Measurements from ENCODE around the gene SPDYE3. TPM values are rescaled to one million over a fixed set of nuclear protein-coding genes. Genes with fewer than 3 reads are reported as not detected.

Gene SPDYE3
- total RNA-seq, 1 donor from 2014 or later: not detected

GRCh38 chr7:100367676-100368613, 60.4 kb downstream of the SPDYE3 start:
- TF ChIP-seq CTCF (IDR thresholded peaks at IDR 0.05; ENCODE audit: borderline replicate concordance): no peak
- H3K9me3 ChIP-seq (replicated peaks): no peaks in the 10 kb centered on the region
- peak overlapping the region; percentile 59 for H3K27ac ChIP-seq (replicated peaks)
- peaks cover 8% of the 10 kb centered on the region for H3K4me1 ChIP-seq
- no peak overlapping the region for H3K4me3 ChIP-seq
- DNase-seq: no peak
- H3K36me3 ChIP-seq: peaks cover 33% of the 10 kb centered on the region
- H3K27me3 ChIP-seq (ENCODE audit: low read depth): no peaks in the 10 kb centered on the region
- intact Hi-C loops (cut with micrococcal nuclease): no loop called here

GRCh38 chr7:100369105-100369504, 61.6 kb downstream of the SPDYE3 start:
- TF ChIP-seq CTCF (IDR thresholded peaks at IDR 0.05; ENCODE audit: borderline replicate concordance): no peak
- no peaks in the 10 kb centered on the region for H3K9me3 ChIP-seq (replicated peaks)
- peaks cover 22% of the 10 kb centered on the region for H3K36me3 ChIP-seq
- DNase-seq: peak; percentile 61
- H3K27me3 ChIP-seq (ENCODE audit: low read depth): no peaks in the 10 kb centered on the region
- H3K4me1 ChIP-seq: peaks cover 8% of the 10 kb centered on the region
- H3K4me3 ChIP-seq: no peak overlapping the region
- peak overlapping the region; percentile 59 for H3K27ac ChIP-seq (replicated peaks)
- intact Hi-C loops (cut with micrococcal nuclease): no loop called here

GRCh38 chr7:100370303-100370702, 62.8 kb downstream of the SPDYE3 start:
- H3K27ac ChIP-seq (replicated peaks): peak overlapping the region; percentile 6
- TF ChIP-seq CTCF (IDR thresholded peaks at IDR 0.05; ENCODE audit: borderline replicate concordance): no peak
- DNase-seq: no peak
- H3K4me3 ChIP-seq: no peak overlapping the region
- H3K36me3 ChIP-seq: peaks cover 19% of the 10 kb centered on the region
- H3K27me3 ChIP-seq (ENCODE audit: low read depth): no peaks in the 10 kb centered on the region
- intact Hi-C loops (cut with micrococcal nuclease): no loop called here
- H3K4me1 ChIP-seq: peaks cover 8% of the 10 kb centered on the region
- H3K9me3 ChIP-seq (replicated peaks): no peaks in the 10 kb centered on the region

- TF ChIP-seq CTCF (IDR thresholded peaks at IDR 0.05; ENCODE audit: borderline replicate concordance): no peak
Measured at GRCh38 chr7:100370746-100371145, 63.2 kb downstream of the SPDYE3 start.

GRCh38 chr7:100371561-100372171, 64.2 kb downstream of the SPDYE3 start:
- Histone ChIP-seq H3K36me3 (peaks cover 19% of the 10 kb centered on the region), H3K4me3 (no peak overlapping the region), H3K27ac (replicated peaks) (peak overlapping the region; percentile 59), H3K27me3 (ENCODE audit: low read depth) (no peaks in the 10 kb centered on the region), H3K9me3 (replicated peaks) (no peaks in the 10 kb centered on the region), H3K4me1 (peaks cover 8% of the 10 kb centered on the region)
- TF ChIP-seq CTCF (IDR thresholded peaks at IDR 0.05; ENCODE audit: borderline replicate concordance): no peak
- intact Hi-C loops (cut with micrococcal nuclease): no loop called here
- no peak for DNase-seq

More at GRCh38 chr7:100370746-100371145, 63.2 kb downstream of the SPDYE3 start:
- no peak overlapping the region for H3K4me3 ChIP-seq
- no peaks in the 10 kb centered on the region for H3K27me3 ChIP-seq (ENCODE audit: low read depth)
- peaks cover 19% of the 10 kb centered on the region for H3K36me3 ChIP-seq
- peaks cover 8% of the 10 kb centered on the region for H3K4me1 ChIP-seq
- intact Hi-C loops (cut with micrococcal nuclease): no loop called here
- no peaks in the 10 kb centered on the region for H3K9me3 ChIP-seq (replicated peaks)
- no peak overlapping the region for H3K27ac ChIP-seq (replicated peaks)
- no peak for DNase-seq

Other genes starting within 250 kb of the SPDYE3 start
- 12.9 TPM for gene ZNF3, start 226.0 kb upstream of the SPDYE3 start, total RNA-seq
- gene COPS6, start 218.7 kb upstream of the SPDYE3 start, total RNA-seq: 114 TPM
- gene MCM7, start 206.3 kb upstream of the SPDYE3 start, total RNA-seq: 21.1 TPM
- gene AP4M1, start 206.1 kb upstream of the SPDYE3 start, total RNA-seq: 11.8 TPM
- 34.1 TPM for gene TAF6, start 188.3 kb upstream of the SPDYE3 start, total RNA-seq
- 8.5 TPM for gene CNPY4, start 188.1 kb upstream of the SPDYE3 start, total RNA-seq
- gene MBLAC1, start 180.7 kb upstream of the SPDYE3 start, total RNA-seq: 2.0 TPM
- gene LAMTOR4, start 158.8 kb upstream of the SPDYE3 start, total RNA-seq: 100 TPM
- 7.1 TPM for gene TRAPPC14, start 149.0 kb upstream of the SPDYE3 start, total RNA-seq
- 1.5 TPM for gene GAL3ST4, start 139.1 kb upstream of the SPDYE3 start, total RNA-seq
- gene GPC2, start 130.3 kb upstream of the SPDYE3 start, total RNA-seq: 0.25 TPM
- gene STAG3, start 129.8 kb upstream of the SPDYE3 start, total RNA-seq: 0.74 TPM
- not detected for gene PVRIG, start 87.8 kb upstream of the SPDYE3 start, total RNA-seq
- 10.6 TPM for gene PILRB, start 50.4 kb downstream of the SPDYE3 start, total RNA-seq
- gene PILRA, start 65.8 kb downstream of the SPDYE3 start, total RNA-seq: 2.0 TPM
- gene ZCWPW1, start 121.0 kb downstream of the SPDYE3 start, total RNA-seq: 4.6 TPM
- 23.6 TPM for gene MEPCE, start 122.1 kb downstream of the SPDYE3 start, total RNA-seq
- 10.8 TPM for gene PPP1R35, start 128.8 kb downstream of the SPDYE3 start, total RNA-seq
- 0.88 TPM for gene SPACDR, start 156.6 kb downstream of the SPDYE3 start, total RNA-seq
- gene TSC22D4, start 171.5 kb downstream of the SPDYE3 start, total RNA-seq: 47.5 TPM
- gene NYAP1, start 176.2 kb downstream of the SPDYE3 start, total RNA-seq: 0.38 TPM
- gene AGFG2, start 231.5 kb downstream of the SPDYE3 start, total RNA-seq: 26.6 TPM